HL-60 (cell line): ENCODE results near the gene MAST3.

Source experiments
- DNase-seq, 2 experiments: peaks; one replicate each; pipeline ENCODE4 v3.0.0-alpha.2; 2010 to 2020; ENCODE audit warnings: low read depth in 1 of 2, low spot score in 1 of 2
- H3K27ac ChIP-seq: fragments of 250-450 bp; sonication (Bioruptor Pico); replicated peaks from 2 replicates; pipeline ENCODE4 v1.5.1; 2020; ENCODE audit warnings: mild to moderate bottlenecking, moderate library complexity
- H3K27me3 ChIP-seq: fragments of 250-450 bp; sonication (Bioruptor Pico); 2 replicates; pipeline ENCODE4 v1.5.1; 2021; ENCODE audit warnings: mild to moderate bottlenecking, moderate library complexity; ENCODE audit not compliant: insufficient read depth, poor library complexity, severe bottlenecking
- H3K4me3 ChIP-seq: replicated peaks from 2 replicates; pipeline ENCODE4 v1.5.1; 2011; ENCODE audit warnings: mild to moderate bottlenecking, control low read depth, low read length; ENCODE audit not compliant: insufficient read depth
- GABPA ChIP-seq: IDR thresholded peaks from 2 replicates; pipeline ENCODE4 v1.6.1; 2012; ENCODE audit warnings: low read depth
- POLR2AphosphoS5 ChIP-seq: IDR thresholded peaks from 2 replicates; pipeline ENCODE4 v1.6.1; 2012; ENCODE audit warnings: low read depth
- REST ChIP-seq: IDR thresholded peaks from 2 replicates; pipeline ENCODE4 v1.6.1; 2012; ENCODE audit warnings: low read depth; ENCODE audit not compliant: insufficient replicate concordance
- SPI1 ChIP-seq: IDR thresholded peaks from 2 replicates; pipeline ENCODE4 v1.6.1; 2012; ENCODE audit warnings: low read depth, mild to moderate bottlenecking, borderline replicate concordance
- TF ChIP-seq, protein P1 (sequence below): IDR thresholded peaks from one replicate; pipeline ENCODE4 v1.5.1; 2011; ENCODE audit warnings: low read length, control low read depth, inconsistent platforms; ENCODE audit not compliant: insufficient read depth

Gene MAST3

GRCh38 chr19:18172331-18173053 lies 74.9 kb downstream of the MAST3 start:
- no peak for DNase-seq
- H3K27ac ChIP-seq, result peak overlapping the region; percentile 89

DNA sequence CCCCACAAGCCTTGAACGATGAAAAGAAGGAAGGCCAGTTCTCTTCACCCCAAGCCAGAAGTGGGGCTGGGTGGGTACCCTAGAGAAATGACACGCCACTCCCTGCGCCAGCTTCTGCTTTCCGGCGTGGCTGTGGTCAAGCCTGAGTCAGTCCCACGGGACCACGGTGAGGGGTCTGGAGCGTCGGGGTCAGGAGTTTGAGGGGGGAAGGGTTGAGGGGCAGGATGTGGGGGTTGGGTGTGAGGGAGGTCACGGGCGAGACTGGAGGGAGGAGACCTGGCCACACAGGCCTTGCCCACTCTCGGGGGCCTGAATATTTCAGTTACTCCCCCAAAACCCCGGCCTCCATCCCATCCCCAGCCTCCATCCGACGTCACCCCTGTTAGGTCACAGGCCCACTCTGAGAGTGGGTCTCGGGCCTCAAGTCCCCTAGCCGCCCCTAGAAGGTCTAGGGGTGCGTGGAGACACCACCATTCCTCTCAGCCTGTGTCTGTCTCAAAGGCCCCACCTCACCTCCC lies 75.5 kb downstream of the MAST3 start:
- peak overlapping the region; percentile 78 for H3K4me3 ChIP-seq
- H3K27ac ChIP-seq, result peak overlapping the region; percentile 89
- peak in 1 of 2 experiments; percentile 74 for DNase-seq
- H3K27me3 ChIP-seq, result no peaks in the 10 kb centered on the region
- TF ChIP-seq SPI1, result peak; percentile 18; the same call in 1 of the 2 replicates
- no peak for TF ChIP-seq GABPA

More at GRCh38 chr19:18172331-18173053, 74.9 kb downstream of the MAST3 start:
- Histone ChIP-seq H3K27me3 (no peaks in the 10 kb centered on the region), H3K4me3 (no peak overlapping the region)
- TF ChIP-seq REST, result no peak
- TF ChIP-seq, protein P1, sequence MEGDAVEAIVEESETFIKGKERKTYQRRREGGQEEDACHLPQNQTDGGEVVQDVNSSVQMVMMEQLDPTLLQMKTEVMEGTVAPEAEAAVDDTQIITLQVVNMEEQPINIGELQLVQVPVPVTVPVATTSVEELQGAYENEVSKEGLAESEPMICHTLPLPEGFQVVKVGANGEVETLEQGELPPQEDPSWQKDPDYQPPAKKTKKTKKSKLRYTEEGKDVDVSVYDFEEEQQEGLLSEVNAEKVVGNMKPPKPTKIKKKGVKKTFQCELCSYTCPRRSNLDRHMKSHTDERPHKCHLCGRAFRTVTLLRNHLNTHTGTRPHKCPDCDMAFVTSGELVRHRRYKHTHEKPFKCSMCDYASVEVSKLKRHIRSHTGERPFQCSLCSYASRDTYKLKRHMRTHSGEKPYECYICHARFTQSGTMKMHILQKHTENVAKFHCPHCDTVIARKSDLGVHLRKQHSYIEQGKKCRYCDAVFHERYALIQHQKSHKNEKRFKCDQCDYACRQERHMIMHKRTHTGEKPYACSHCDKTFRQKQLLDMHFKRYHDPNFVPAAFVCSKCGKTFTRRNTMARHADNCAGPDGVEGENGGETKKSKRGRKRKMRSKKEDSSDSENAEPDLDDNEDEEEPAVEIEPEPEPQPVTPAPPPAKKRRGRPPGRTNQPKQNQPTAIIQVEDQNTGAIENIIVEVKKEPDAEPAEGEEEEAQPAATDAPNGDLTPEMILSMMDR, result no peak
- no peak for TF ChIP-seq GABPA

DNA sequence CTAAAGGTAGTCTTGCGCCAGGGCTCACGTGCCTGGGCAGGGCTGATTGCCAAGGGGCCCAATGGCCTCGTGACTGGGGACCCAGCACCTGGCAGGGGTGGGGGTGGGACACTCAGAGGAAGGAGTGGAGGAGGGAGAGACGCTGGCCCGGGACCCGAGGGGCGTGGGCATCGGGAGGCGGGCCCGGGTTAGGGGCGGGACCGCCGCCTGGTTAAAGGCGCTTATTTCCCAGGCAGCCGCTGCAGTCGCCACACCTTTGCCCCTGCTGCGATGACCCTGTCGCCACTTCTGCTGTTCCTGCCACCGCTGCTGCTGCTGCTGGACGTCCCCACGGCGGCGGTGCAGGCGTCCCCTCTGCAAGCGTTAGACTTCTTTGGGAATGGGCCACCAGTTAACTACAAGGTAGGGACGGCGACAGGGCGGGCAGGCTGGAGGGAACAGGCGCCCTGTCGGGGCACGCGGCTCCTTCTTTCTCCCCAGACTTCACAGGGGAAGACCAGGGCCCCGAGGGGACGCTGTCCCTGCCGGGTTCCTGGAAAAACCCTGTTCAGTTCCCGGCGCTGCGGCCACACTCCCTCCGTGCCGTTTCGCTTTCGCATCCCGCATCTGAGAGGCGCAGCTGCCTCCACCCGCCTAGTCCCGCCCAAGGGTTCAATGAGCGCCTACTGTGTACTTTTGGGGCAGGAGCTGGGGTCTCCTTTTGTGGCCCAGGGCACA lies 76.2 kb downstream of the MAST3 start, which contains the start of gene IFI30:
Gene IFI30, plus strand, starts transcription at position 242 of the 717 bp plus-strand sequence. Its CDS starts 29 bp downstream, at position 271.
- DNase-seq, result peak; percentile 92 to 94
- TF ChIP-seq REST (peak; percentile 32), GABPA (no peak), POLR2AphosphoS5 (peak; percentile 39; the same call in 1 of the 2 replicates), SPI1 (no peak)
- Histone ChIP-seq H3K27ac (peak within 1 kb of the TSS; percentile 89), H3K4me3 (peak within 1 kb of the TSS; percentile 78), H3K27me3 (no peaks in the 10 kb centered on the region)

GRCh38 chr19:18174983-18175382 lies 77.4 kb downstream of the MAST3 start:
- no peak overlapping the region for H3K27ac ChIP-seq
- peak overlapping the region; percentile 78 for H3K4me3 ChIP-seq
- no peak for DNase-seq
- H3K27me3 ChIP-seq, result no peaks in the 10 kb centered on the region
- TF ChIP-seq GABPA (no peak), POLR2AphosphoS5 (no peak), SPI1 (no peak), REST (no peak)
- TF ChIP-seq, protein P1, result no peak
